NCI-H2171 treated with DMSO at 0.1 percent for 48 hours (cell line): ENCODE results near the gene GABRG3.

Experiments
- DNase-seq: peaks from one replicate; lab custom pipeline; 2025; lab: John Stamatoyannopoulos, UW

GABRG3 gene

GRCh38 chr15:27579738-27580137 is 608.8 kb downstream of the GABRG3 start:
- DNase-seq: no peak

DNA sequence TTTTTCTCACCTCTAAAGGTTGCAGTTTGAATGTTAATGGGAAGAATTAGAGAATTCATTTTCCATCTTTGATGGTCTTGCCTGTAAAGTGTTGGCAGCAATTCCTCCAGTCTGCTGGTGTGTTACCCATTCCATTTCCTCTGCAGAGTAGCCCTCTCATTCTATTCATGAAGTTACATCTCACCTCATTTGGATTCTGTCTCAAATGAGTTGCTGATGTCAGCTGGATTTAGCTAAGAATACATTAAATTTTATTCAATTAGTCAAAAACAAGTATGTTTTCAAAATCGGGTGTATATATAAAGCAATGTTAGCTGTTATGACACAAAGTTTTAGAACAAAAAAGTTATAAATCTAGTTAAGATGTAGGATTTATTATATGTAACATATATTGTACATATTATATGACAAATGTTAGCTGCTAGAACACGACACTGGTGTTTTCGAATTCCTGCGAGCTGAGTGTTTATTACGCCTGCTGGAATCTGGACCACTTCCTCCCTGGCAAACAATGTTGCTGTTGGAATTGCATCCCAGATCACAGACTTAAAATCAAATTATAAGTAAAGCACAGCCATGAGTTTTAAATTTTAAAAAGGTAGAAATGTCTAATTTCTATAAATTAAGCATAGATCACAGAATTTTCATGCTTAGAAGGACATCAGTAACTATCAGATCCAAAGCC is 611.9 kb downstream of the GABRG3 start:
- DNase-seq: no peak

GRCh38 chr15:27583651-27584050 is 612.7 kb downstream of the GABRG3 start:
- no peak for DNase-seq

GRCh38 chr15:27585041-27585640 is 614.2 kb downstream of the GABRG3 start:
- no peak for DNase-seq

GRCh38 chr15:27587810-27588209 is 616.8 kb downstream of the GABRG3 start:
- DNase-seq: peak; percentile 79

GRCh38 chr15:27589260-27589659 is 618.3 kb downstream of the GABRG3 start:
- peak; percentile 60 for DNase-seq

- no peak for DNase-seq
Observed at GRCh38 chr15:27589782-27590181, 618.8 kb downstream of the GABRG3 start.
